ENCODE data around the gene CALR3. TPM values are rescaled to one million over a fixed set of nuclear protein-coding genes. Genes with fewer than 3 reads are reported as not detected.
"Not testable (repeated sequence)": the region's sequence is repeated elsewhere in the genome, so short reads cannot be mapped to it uniquely, and the experiment has no call there.

CALR3 gene
- polyA plus RNA-seq, 10 donors, result 0.12 TPM; not detected in 9

- no peak for DNase-seq
These were observed 1.1 kb upstream of the CALR3 start for GRCh38 chr19:16497042-16497441.

- DNase-seq, result no peak
These were observed 631 bp upstream of the CALR3 start for GRCh38 chr19:16496613-16496983.

GRCh38 chr19:16486476-16486875, 9.5 kb downstream of the CALR3 start:
- not testable (repeated sequence) for DNase-seq

- no peak for DNase-seq
These were observed 13.2 kb downstream of the CALR3 start for GRCh38 chr19:16482745-16483144.

- DNase-seq, result no peak
These were observed 18.7 kb downstream of the CALR3 start for GRCh38 chr19:16477311-16477710.

GRCh38 chr19:16476401-16476800, 19.6 kb downstream of the CALR3 start:
- DNase-seq, result no peak

- DNase-seq, result peak in 1 of 3 donors; percentile 39
These were observed 22.0 kb downstream of the CALR3 start for GRCh38 chr19:16473875-16474392.

- no peak for DNase-seq
These were observed 23.0 kb downstream of the CALR3 start for GRCh38 chr19:16472992-16473391.

GRCh38 chr19:16472559-16472899, 23.4 kb downstream of the CALR3 start:
- not testable (repeated sequence) for DNase-seq

- DNase-seq, result peak in 1 of 3 donors; percentile 56
These were observed 24.8 kb downstream of the CALR3 start for GRCh38 chr19:16470911-16471811.

GRCh38 chr19:16470541-16470910, 25.4 kb downstream of the CALR3 start:
- no peak for DNase-seq

- DNase-seq, result no peak
These were observed 28.4 kb downstream of the CALR3 start for GRCh38 chr19:16467581-16467980.

GRCh38 chr19:16466802-16467427, 29.1 kb downstream of the CALR3 start:
- not testable (repeated sequence) for DNase-seq

- DNase-seq, result no peak
These were observed 30.7 kb downstream of the CALR3 start for GRCh38 chr19:16465239-16465638.

- DNase-seq, result no peak
These were observed 31.9 kb downstream of the CALR3 start for GRCh38 chr19:16463991-16464575.

- no peak for DNase-seq
These were observed 32.5 kb downstream of the CALR3 start for GRCh38 chr19:16463341-16463990.

GRCh38 chr19:16462757-16463250, 33.2 kb downstream of the CALR3 start:
- no peak for DNase-seq

- no peak for DNase-seq
These were observed 34.3 kb downstream of the CALR3 start for GRCh38 chr19:16461630-16462051.

GRCh38 chr19:16460454-16460853, 35.5 kb downstream of the CALR3 start:
- no peak for DNase-seq

GRCh38 chr19:16459680-16460079, 36.3 kb downstream of the CALR3 start:
- no peak for DNase-seq

GRCh38 chr19:16458391-16459341, 37.3 kb downstream of the CALR3 start:
- no peak for DNase-seq
